K562 (cell line): ENCODE measurements around the gene MMP21.

Experiments
- BRCA1 ChIP-seq, 2 experiments: fragments of 450-650 bp in 1 of 2; sonication (generic) in 1 of 2; formaldehyde crosslinking in 1 of 2; IDR thresholded peaks; 2 replicates each; pipeline versions ENCODE4 v1.5.0 to v1.6.1; 2017 to 2020; ENCODE audit warnings: mild to moderate bottlenecking in 1 of 2, missing genetic modification reagents in 1 of 2
- CBX2 ChIP-seq: fragments of 200-600 bp; sonication (generic); IDR thresholded peaks from one replicate; pipeline ENCODE4 v1.6.1; 2012; ENCODE audit warnings: mild to moderate bottlenecking, low read length, inconsistent platforms; ENCODE audit not compliant: insufficient read depth, poor library complexity, severe bottlenecking
- FOS ChIP-seq: IDR thresholded peaks from 3 replicates; pipeline ENCODE4 v1.6.1; 2011; ENCODE audit not compliant: insufficient read length; ENCODE audit errors: extremely low read depth
- MAX ChIP-seq: sonication (generic); formaldehyde crosslinking; IDR thresholded peaks from 2 replicates; pipeline ENCODE4 v1.9.0; 2022; ENCODE audit warnings: mild to moderate bottlenecking, missing genetic modification reagents
- MTA1 ChIP-seq: fragments of 450-650 bp; IDR thresholded peaks from 2 replicates; pipeline ENCODE4 v1.6.1; 2017; ENCODE audit warnings: borderline replicate concordance
- POLR2A ChIP-seq: fragments of 450-650 bp; conservative IDR thresholded peaks from 2 replicates; pipeline ENCODE4 v1.6.1; 2016
- ZKSCAN8 ChIP-seq: fragments of 200-800 bp; sonication (Bioruptor generic); IDR thresholded peaks from 2 replicates; pipeline ENCODE4 v1.6.1; 2016; ENCODE audit warnings: missing genetic modification characterization, missing compliant biosample characterization

- TF ChIP-seq ZKSCAN8 (CRISPR knock-in tag), result no peak
- no peak for TF ChIP-seq MAX (CRISPR knock-in tag)
- no peak for TF ChIP-seq MTA1
- TF ChIP-seq POLR2A, result no peak
- no peak for TF ChIP-seq BRCA1 (IDR thresholded peaks at IDR 0.05)
- TF ChIP-seq BRCA1 (CRISPR knock-in tag; IDR thresholded peaks at IDR 0.05), result no peak
- TF ChIP-seq FOS, result no peak
- TF ChIP-seq CBX2, result no peak
Measured at GRCh38 chr10:125782054-125782453, 6.4 kb upstream of the MMP21 start.
